Stimulated activated CD4-positive, alpha-beta T cell treated with anti-CD3 and anti-CD28 coated beads, TNF-alpha, amount 100 ng/mL, for 48 hours (primary cell): ENCODE results near the gene POLRMT.

Source experiments
- DNase-seq, 3 donors: peaks; one replicate each; pipeline ENCODE4 v3.0.0-alpha.2; 2020; ENCODE audit warnings: low read depth in 3 of 3

The POLRMT gene

DNA sequence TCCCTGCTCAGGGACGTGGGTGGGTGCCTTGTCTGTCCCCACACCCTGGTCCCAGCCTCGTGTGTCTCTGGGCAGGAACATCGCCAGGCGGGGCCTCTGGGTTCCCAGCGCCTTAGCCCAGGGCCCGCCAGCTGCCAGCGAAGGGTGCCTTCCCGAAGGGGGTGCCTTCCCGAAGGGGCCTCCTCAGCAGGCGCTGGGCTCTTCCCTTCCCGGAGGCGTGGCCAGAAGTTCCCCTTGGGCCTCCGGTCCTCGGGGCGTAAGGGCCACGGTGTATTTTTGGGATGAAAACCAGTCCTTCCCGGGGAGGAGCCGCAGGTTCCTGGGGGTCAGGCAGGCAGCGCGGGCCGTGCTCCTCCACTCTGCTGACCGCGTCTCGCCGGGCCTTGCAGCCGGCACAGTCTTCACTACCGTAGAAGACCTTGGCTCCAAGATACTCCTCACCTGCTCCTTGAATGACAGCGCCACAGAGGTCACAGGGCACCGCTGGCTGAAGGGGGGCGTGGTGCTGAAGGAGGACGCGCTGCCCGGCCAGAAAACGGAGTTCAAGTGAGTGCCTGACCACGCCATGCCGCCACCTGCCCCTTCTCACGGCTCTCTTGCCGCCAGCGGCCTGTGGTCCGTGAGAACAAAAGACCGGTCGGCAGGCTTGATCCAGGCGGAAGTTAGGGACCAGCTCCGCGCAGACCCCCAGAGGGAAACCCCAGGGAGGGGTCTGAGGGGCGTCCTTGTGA lies 54.1 kb downstream of the POLRMT start:
- DNase-seq, result no peak

DNA sequence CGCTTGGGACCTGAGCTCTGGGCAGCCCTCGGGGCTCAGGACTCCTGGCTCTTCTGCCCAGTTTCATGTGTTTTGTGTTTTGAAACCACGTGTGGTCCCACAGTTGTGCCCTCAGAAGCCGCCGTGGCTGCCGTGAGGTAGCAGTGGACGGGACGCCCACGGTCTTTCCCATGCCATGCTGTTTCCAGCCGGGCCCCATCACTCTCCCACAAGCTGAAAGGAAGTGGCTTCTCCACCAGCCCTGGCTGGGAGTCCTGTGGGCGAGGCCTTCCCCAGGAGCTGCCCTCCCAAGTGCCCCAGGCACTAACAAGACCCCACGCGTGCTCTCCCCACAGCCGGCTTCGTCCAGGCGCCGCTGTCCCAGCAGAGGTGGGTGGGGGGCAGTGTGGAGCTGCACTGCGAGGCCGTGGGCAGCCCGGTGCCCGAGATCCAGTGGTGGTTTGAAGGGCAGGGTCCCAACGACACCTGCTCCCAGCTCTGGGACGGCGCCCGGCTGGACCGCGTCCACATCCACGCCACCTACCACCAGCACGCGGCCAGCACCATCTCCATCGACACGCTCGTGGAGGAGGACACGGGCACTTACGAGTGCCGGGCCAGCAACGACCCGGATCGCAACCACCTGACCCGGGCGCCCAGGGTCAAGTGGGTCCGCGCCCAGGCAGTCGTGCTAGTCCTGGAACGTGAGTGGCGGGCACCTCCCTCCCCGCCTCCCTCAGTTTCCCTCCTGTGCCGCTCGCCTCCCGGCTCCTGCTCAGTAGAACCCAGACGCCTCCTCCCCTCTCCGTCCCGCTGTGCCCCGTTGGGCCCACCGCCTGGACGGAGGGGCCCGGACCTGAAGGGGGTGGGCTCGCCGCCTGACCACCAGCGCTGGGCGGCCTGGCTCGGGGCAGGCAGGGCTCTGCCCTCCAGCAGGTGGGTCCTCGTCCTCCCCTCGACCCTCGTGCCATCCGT lies 55.6 kb downstream of the POLRMT start:
- DNase-seq, result no peak

DNA sequence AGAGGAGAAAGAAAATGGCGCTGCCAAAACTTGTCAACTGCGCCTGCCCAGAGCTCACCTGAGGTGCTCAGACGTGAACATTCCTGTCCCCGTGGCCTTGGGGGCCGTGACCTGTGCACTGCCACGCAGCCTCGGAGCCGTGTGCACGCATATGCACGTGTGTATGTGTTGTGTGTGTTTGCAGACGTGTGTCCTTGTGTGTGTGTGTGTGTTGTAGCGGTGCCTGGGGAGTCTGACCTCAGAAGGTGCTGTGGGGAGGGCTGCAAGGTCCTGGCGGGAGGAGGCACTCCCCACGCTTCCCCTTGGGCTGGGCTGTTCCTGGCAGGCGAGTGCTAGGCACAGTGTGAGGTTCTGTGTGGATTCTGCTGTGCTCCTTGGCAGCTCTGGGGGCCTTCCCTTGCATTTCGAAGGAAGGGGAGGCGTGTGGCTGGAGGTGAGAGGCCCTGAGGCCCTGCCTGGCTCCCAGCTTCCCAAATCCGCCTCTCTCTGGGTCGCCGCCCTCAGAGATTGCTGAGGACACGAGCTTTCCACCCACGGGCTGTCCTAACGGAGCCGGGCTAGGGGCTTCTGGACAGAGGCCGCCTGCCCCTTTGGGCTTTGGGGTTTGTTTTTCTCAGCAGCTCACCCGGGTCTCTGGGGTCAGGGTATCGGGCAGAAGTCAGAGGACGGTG lies 56.4 kb downstream of the POLRMT start:
- DNase-seq, result no peak

DNA sequence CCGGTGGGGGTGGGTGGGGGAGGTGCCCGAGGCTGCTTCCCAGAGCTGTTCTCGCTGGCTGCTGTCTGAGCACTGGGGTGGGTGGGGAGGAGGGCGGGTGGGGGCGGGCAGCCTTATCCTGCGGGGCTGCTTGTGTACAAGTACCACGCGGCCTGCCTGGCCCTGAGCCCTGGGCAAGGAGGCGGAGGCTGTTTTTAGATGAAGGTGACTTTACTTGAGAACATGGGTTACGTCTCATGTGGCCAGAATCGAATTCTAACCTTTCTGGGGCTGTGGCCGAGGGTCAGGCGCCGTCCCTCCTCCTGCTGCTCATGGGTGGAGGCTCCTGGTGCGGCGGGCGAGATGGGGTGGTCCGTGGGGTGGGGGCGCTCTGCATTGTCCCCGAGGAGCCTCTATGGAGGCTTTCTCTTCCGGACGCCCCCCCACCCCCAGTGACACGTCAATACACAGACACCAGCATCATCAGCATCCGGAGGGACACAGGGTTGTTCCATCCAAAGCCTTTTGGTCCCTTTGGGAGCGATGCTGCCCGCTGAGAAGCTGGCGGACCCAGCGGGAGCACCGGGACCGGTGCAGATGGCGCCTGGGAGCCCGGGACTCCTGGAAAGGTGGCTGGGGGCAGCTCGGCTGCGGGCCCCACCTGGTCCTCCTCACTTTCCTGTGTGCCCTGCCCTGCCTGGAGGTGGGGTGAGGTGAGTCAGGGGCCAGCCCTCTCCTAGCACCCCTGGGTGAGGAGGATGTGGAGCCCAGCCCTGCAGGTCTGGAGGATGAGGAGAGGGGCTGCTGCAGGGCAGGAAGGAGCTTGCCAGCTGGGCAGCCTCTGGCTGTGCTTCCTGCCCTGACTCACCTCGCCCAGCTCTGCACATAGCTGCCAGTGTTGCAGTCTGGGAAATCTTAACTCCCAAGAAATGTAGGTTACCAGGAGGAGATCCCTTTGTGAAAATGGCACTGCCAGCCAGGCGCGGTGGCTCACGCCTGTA lies 57.5 kb downstream of the POLRMT start:
- DNase-seq, result no peak

DNA sequence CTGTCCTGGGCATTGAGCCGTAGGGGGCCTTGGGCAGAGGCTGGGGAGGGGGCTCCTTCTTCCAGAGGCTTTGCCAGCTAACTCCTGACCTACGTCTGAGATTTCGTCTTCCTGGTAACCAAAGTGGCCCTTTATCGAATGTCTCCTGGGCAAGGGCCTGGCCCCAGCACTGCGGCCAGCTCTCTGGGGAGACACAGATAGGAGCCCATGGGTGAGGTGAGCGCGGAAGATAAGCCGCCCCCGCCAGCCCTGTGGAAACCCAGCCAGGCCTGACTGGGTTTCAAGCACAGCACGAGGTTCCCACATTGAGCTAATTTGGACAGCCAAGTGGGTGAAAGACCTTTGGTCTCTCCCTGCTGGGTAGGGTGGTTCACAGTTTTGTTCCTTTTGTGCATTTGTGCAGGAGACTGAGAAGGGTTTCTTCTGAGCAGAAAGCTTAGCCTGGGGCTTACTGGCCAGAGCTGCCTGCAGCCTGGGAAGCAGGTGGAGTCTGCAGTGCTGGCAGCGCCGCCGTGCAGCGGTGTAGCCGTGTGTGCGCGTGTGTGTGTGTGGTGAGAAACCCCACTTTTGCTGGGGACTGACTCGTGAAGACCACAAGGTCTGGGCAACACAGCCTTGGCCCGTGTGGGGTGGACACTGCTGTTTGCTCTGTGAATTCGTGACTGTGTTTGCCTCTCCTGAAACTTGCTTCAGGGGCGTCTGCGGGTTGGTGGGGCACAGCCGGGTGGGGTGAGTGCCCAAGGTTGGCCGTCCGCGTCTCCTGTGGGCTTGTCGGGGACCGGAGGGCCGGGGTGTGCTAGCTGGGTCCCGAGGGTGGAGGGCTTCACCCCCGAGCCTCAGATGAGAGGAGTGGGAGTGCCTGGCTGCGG lies 58.4 kb downstream of the POLRMT start:
- DNase-seq, result no peak

DNA sequence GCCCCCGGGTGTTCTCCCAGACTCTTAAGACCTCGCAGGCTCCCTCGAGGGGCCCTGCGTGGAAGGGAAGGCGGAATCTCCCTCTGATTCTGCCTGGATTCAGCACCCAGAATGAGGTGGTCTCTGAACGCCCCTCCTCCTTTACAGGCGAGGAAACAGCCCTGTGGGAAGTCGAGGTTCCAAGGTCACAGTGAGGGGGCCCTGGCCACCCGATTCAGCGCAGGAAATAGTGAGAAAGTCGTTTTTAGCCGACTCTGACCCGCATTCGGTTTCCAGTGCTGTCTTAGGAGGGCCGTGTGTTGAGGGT lies 59.9 kb downstream of the POLRMT start:
- no peak for DNase-seq

DNA sequence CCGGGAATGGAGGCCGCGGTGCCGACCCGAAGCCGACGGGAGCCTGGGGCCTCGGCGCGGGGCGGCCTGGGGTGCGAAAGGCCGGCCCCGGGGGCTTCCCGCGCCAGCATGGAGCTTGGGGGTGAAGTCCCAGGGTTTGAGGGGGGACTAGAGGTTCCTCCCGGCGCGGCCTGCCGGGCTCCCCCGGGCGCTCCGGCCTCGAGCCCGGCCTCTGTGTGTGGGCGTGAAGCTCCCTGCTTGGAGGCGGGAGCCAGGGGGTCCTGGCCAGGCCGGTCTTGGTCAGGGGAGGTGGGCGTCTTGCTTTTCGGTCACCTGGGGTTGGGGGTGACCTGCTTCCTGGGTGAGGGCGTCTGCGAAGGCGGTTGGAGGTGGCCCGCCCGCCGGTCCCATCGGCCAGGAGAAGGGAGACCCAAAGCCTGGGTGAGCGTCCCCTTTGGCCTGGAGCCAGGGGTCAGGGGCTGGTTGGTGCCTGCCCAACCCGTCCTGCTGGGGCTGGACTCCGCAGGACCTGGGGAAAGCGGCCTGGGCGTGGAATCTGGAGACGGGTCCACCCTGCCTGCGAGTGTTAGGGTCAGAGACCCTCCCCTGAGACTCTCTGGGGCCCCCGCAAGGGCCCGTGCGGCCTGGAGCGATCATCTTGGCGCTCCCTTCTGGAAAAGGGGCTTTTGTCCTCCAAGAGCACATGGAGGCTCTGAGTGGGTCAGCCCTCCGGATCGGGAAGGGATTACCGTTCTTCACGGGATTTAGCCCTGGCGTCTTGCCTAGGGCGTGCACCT lies 60.4 kb downstream of the POLRMT start:
- no peak for DNase-seq

DNA sequence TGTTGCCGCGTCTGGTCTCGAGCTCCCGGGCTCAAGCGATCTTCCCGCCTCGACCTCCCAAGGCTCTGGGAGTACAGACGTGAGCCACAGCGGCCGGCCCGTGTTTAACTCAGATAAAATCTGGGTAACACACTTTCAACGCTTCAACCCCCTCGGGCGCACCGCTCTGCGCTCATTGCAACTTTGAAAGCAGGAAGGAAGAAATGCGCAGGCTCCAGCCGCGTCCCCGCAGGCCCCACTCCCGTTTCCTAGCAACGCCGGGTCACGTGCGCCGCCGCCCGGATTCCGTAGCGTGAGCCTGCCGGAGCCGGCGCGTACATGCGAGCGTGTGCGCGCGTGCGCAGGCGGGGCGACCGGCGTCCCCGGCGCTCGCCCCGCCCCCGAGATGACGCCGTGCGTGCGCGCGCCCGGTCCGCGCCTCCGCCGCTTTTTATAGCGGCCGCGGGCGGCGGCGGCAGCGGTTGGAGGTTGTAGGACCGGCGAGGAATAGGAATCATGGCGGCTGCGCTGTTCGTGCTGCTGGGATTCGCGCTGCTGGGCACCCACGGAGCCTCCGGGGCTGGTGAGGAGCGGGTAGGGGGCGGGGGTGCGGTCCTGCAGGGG lies 61.1 kb downstream of the POLRMT start, which contains the start of gene BSG:
TSS of gene BSG (plus strand) at position 457 of the 603 bp plus-strand sequence. CDS start at position 496, 39 bp downstream.
- DNase-seq, result peak; percentile 97 to 98 (median 98)

DNA sequence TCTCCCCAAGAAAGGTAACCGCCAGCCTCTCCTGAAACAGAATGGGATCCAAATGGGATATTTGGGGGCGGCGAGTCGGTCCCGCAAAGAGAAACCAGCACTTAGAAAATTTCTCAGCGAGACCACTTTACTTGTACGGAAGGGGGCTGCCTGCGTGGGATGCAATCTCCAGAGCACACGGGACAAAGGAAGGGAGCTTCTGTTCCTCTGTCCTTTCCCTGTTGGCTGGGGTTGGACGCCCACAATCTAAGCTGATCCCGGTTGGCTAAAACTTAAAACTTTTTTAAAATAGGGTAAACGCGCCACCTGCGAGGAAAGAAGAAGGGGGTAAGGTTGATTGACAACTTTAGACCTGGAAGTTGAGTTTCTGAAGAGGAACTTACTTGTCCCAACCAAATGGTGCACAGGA lies 61.8 kb downstream of the POLRMT start:
- DNase-seq, result no peak

DNA sequence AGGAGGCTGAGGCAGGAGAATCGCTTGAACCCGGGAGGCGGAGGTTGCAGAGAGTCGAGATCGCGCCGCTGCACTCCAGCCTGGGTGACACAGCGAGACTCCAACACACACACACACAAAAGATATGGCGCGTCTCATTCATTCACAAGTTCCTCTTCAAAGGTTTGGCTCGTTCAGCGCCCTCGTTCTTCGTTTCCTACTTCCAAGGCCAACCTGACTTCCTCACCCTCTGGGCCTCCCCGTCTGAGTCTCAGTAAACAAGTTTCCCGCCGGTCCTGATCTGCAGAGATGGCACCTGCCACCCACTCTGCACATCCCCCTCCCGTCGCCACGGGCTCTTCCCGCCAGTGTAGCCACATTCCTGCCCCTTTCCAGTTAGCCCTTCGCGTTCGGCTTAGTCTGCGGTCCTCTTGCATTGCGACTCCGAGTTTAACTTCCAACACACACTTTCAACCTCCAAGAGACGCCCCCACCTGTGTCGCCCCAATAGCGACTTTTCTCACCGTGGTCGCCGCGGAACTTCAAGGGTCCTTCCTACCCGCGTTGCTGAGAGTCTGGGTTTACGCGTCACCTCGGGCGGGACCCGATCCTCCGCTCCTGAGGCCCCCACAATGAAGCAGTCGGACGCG lies 62.3 kb downstream of the POLRMT start:
- DNase-seq, result peak in 2 of 3 donors; percentile 27 to 38

DNA sequence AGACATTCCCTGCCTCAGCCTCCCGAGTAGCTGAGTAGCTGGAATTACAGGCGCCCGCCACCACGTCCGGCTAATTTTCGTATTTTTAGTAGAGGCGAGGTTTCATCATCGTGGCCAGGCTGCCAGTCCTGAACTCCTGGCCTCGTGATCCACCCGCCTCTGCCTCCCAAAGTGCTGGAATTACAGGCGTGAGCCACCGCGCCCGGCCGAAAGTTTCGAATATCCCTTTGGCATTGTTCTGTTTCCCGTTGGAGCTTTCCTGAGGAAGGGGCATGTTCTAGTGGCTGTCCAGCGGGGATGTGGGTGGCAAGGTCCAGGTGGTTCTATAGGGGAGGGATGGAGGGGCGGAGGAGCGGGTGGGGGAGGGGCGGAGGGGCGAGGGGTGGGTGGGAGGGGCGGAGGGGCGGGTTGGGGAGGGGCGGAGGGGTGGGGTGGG lies 63.1 kb downstream of the POLRMT start:
- no peak for DNase-seq

DNA sequence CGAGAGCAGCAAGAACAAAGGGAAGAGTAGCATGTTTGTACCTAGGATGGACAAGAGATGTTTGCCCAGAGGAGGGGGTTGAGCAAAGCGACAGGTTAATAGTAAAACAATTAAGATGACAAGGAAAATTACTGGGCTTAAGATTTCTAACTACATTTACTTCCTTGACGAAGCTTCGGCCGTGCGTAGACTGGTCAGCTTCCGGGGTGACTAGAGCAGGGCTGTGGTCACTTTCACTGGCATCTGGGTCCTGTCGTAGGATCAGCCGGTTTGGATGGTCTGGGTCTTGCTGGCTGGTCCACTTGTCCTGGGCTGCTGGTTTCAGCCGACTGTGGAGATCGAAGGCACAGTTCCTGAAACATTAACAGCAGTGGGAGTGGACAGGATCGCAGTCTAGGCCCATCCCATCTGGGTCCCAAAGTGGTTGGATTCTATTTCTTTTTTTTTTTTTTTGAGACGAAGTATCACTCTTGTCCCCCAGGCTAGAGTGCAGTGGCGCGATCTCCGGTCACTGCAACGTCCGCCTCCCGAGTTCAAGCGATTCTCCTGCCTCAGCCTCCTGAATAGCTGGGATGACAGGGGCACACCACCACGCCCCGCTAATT lies 65.9 kb downstream of the POLRMT start:
- DNase-seq, result no peak
